Mucosa of gallbladder (tissue), 1 donor: ENCODE measurements around the gene SAXO1. TPM values are rescaled to one million over a fixed set of nuclear protein-coding genes. Genes with fewer than 3 reads are reported as not detected.
"Not testable (repeated sequence)": the region's sequence is repeated elsewhere in the genome, so short reads cannot be mapped to it uniquely, and the experiment has no call there.

Source experiments
- DNase-seq: peaks from one replicate; pipeline ENCODE4 v3.0.0-alpha.2; 2020; ENCODE audit warnings: low spot score
- total RNA-seq: library from RNA; stranded (reverse); gene quantifications from one replicate; pipeline ENCODE4 v1.2.1, GENCODE V29; 2021
- donor health status: DM: no; HTN: no; CAD: no.

The SAXO1 gene
- total RNA-seq, 1 donor from 2014 or later: 0.03 TPM

GRCh38 chr9:19000133-19000532 lies 32.9 kb downstream of the SAXO1 start:
- DNase-seq: no peak

- DNase-seq: no peak
Measured at GRCh38 chr9:18999173-18999785, 33.7 kb downstream of the SAXO1 start.

GRCh38 chr9:18997151-18997550 lies 35.9 kb downstream of the SAXO1 start:
- no peak for DNase-seq

- no peak for DNase-seq
Measured at GRCh38 chr9:18996211-18996610, 36.8 kb downstream of the SAXO1 start.

- DNase-seq: no peak
Measured at GRCh38 chr9:18994263-18994916, 38.6 kb downstream of the SAXO1 start.

GRCh38 chr9:18991197-18991596 lies 41.8 kb downstream of the SAXO1 start:
- not testable (repeated sequence) for DNase-seq

- DNase-seq: no peak
Measured at GRCh38 chr9:18990494-18990893, 42.5 kb downstream of the SAXO1 start.

GRCh38 chr9:18989865-18990264 lies 43.1 kb downstream of the SAXO1 start:
- DNase-seq: no peak

- DNase-seq: no peak
Measured at GRCh38 chr9:18989097-18989496, 43.9 kb downstream of the SAXO1 start.

- DNase-seq: no peak
Measured at GRCh38 chr9:18988003-18988402, 45.0 kb downstream of the SAXO1 start.

GRCh38 chr9:18985996-18986395 lies 47.0 kb downstream of the SAXO1 start:
- DNase-seq: no peak

GRCh38 chr9:18985464-18985951 lies 47.5 kb downstream of the SAXO1 start:
- no peak for DNase-seq

- no peak for DNase-seq
Measured at GRCh38 chr9:18982262-18982620, 50.8 kb downstream of the SAXO1 start.

- DNase-seq: no peak
Measured at GRCh38 chr9:18981476-18982261, 51.3 kb downstream of the SAXO1 start.

GRCh38 chr9:18980189-18980588 lies 52.8 kb downstream of the SAXO1 start:
- no peak for DNase-seq

- DNase-seq: no peak
Measured at GRCh38 chr9:18979367-18979766, 53.6 kb downstream of the SAXO1 start.

GRCh38 chr9:18978188-18978587 lies 54.8 kb downstream of the SAXO1 start:
- no peak for DNase-seq

GRCh38 chr9:18976709-18977531 lies 56.1 kb downstream of the SAXO1 start:
- DNase-seq: no peak

GRCh38 chr9:18976221-18976708 lies 56.7 kb downstream of the SAXO1 start:
- DNase-seq: no peak

GRCh38 chr9:18973348-18973747 lies 59.7 kb downstream of the SAXO1 start:
- no peak for DNase-seq

GRCh38 chr9:18972675-18973074 lies 60.3 kb downstream of the SAXO1 start:
- DNase-seq: no peak

GRCh38 chr9:18971909-18972308 lies 61.1 kb downstream of the SAXO1 start:
- DNase-seq: no peak
